ENCODE results near the gene ZBTB49. TPM values are rescaled to one million over a fixed set of nuclear protein-coding genes. Genes with fewer than 3 reads are reported as not detected.

The ZBTB49 gene
- total and polyA plus RNA-seq, 9 donors, result 4.0 to 5.9 (median 5.3) TPM

- H3K9me3 ChIP-seq (replicated peaks; ENCODE audit: control insufficient read depth, low read depth, low read length), result no peaks in the 10 kb centered on the region
- H3K4me1 ChIP-seq (ENCODE audit: control insufficient read depth, insufficient read depth, low read length), result no peaks in the 10 kb centered on the region
- H3K27ac ChIP-seq (ENCODE audit: low read length), result no peak overlapping the region
- no peak overlapping the region for H3K4me3 ChIP-seq (ENCODE audit: low read length)
- WGBS (ENCODE audit: insufficient coverage), result 88% methylated on average over 16 of the region's 18 CpGs
- peaks cover 21% of the 10 kb centered on the region for H3K36me3 ChIP-seq (ENCODE audit: control insufficient read depth, insufficient read depth, low read length)
- DNase-seq, result no peak
- H3K27me3 ChIP-seq (ENCODE audit: control insufficient read depth, insufficient read depth, low read length), result no peaks in the 10 kb centered on the region
Observed at GRCh38 chr4:4321951-4322688, 32.1 kb downstream of the ZBTB49 start.

GRCh38 chr4:4323705-4324534, 33.9 kb downstream of the ZBTB49 start:
- Histone ChIP-seq H3K27me3 (ENCODE audit: control insufficient read depth, insufficient read depth, low read length) (no peaks in the 10 kb centered on the region), H3K4me1 (ENCODE audit: control insufficient read depth, insufficient read depth, low read length) (no peaks in the 10 kb centered on the region), H3K4me3 (ENCODE audit: low read length) (no peak overlapping the region), H3K27ac (ENCODE audit: low read length) (no peak overlapping the region), H3K36me3 (ENCODE audit: control insufficient read depth, insufficient read depth, low read length) (peaks cover 20% of the 10 kb centered on the region), H3K9me3 (replicated peaks; ENCODE audit: control insufficient read depth, low read depth, low read length) (no peaks in the 10 kb centered on the region)
- WGBS (ENCODE audit: insufficient coverage), result 67% methylated on average over 7 of the region's 10 CpGs
- no peak for DNase-seq

- H3K4me3 ChIP-seq (ENCODE audit: low read length), result no peak overlapping the region
- WGBS (ENCODE audit: insufficient coverage), result 95% methylated on average over 5 of the region's 5 CpGs
- DNase-seq, result no peak
- H3K27me3 ChIP-seq (ENCODE audit: control insufficient read depth, insufficient read depth, low read length), result no peaks in the 10 kb centered on the region
- no peak overlapping the region for H3K27ac ChIP-seq (ENCODE audit: low read length)
- H3K9me3 ChIP-seq (replicated peaks; ENCODE audit: control insufficient read depth, low read depth, low read length), result peaks cover 2% of the 10 kb centered on the region
- no peaks in the 10 kb centered on the region for H3K4me1 ChIP-seq (ENCODE audit: control insufficient read depth, insufficient read depth, low read length)
- H3K36me3 ChIP-seq (ENCODE audit: control insufficient read depth, insufficient read depth, low read length), result peaks cover 17% of the 10 kb centered on the region
Observed at GRCh38 chr4:4325321-4325720, 35.3 kb downstream of the ZBTB49 start.

- H3K9me3 ChIP-seq (replicated peaks; ENCODE audit: control insufficient read depth, low read depth, low read length), result peaks cover 2% of the 10 kb centered on the region
- DNase-seq, result no peak
- peaks cover 11% of the 10 kb centered on the region for H3K36me3 ChIP-seq (ENCODE audit: control insufficient read depth, insufficient read depth, low read length)
- WGBS (ENCODE audit: insufficient coverage), result 88% methylated on average over 1 of the region's 4 CpGs
- no peaks in the 10 kb centered on the region for H3K27me3 ChIP-seq (ENCODE audit: control insufficient read depth, insufficient read depth, low read length)
- no peak overlapping the region for H3K4me3 ChIP-seq (ENCODE audit: low read length)
- H3K4me1 ChIP-seq (ENCODE audit: control insufficient read depth, insufficient read depth, low read length), result no peaks in the 10 kb centered on the region
- H3K27ac ChIP-seq (ENCODE audit: low read length), result no peak overlapping the region
Observed at GRCh38 chr4:4326166-4326565, 36.1 kb downstream of the ZBTB49 start.

GRCh38 chr4:4327652-4328121, 37.6 kb downstream of the ZBTB49 start:
- Histone ChIP-seq H3K27me3 (ENCODE audit: control insufficient read depth, insufficient read depth, low read length) (no peaks in the 10 kb centered on the region), H3K4me1 (ENCODE audit: control insufficient read depth, insufficient read depth, low read length) (no peaks in the 10 kb centered on the region), H3K36me3 (ENCODE audit: control insufficient read depth, insufficient read depth, low read length) (peaks cover under 1% of the 10 kb centered on the region), H3K4me3 (ENCODE audit: low read length) (no peak overlapping the region), H3K27ac (ENCODE audit: low read length) (no peak overlapping the region), H3K9me3 (replicated peaks; ENCODE audit: control insufficient read depth, low read depth, low read length) (peaks cover 2% of the 10 kb centered on the region)
- 26% methylated on average over 15 of the region's 22 CpGs for WGBS (ENCODE audit: insufficient coverage)
- DNase-seq, result no peak

GRCh38 chr4:4328206-4328605, 38.2 kb downstream of the ZBTB49 start:
- no peak overlapping the region for H3K27ac ChIP-seq (ENCODE audit: low read length)
- H3K4me1 ChIP-seq (ENCODE audit: control insufficient read depth, insufficient read depth, low read length), result no peaks in the 10 kb centered on the region
- peaks cover 2% of the 10 kb centered on the region for H3K9me3 ChIP-seq (replicated peaks; ENCODE audit: control insufficient read depth, low read depth, low read length)
- H3K4me3 ChIP-seq (ENCODE audit: low read length), result no peak overlapping the region
- H3K27me3 ChIP-seq (ENCODE audit: control insufficient read depth, insufficient read depth, low read length), result no peaks in the 10 kb centered on the region
- no peaks in the 10 kb centered on the region for H3K36me3 ChIP-seq (ENCODE audit: control insufficient read depth, insufficient read depth, low read length)
- no peak for DNase-seq
- WGBS (ENCODE audit: insufficient coverage), result no CpG with 5 or more reads among the region's 1 CpG

- no peak for DNase-seq
- H3K9me3 ChIP-seq (replicated peaks; ENCODE audit: control insufficient read depth, low read depth, low read length), result peaks cover 2% of the 10 kb centered on the region
- no peaks in the 10 kb centered on the region for H3K27me3 ChIP-seq (ENCODE audit: control insufficient read depth, insufficient read depth, low read length)
- WGBS (ENCODE audit: insufficient coverage), result 44% methylated on average over 1 of the region's 4 CpGs
- H3K4me1 ChIP-seq (ENCODE audit: control insufficient read depth, insufficient read depth, low read length), result no peaks in the 10 kb centered on the region
- no peak overlapping the region for H3K27ac ChIP-seq (ENCODE audit: low read length)
- no peaks in the 10 kb centered on the region for H3K36me3 ChIP-seq (ENCODE audit: control insufficient read depth, insufficient read depth, low read length)
- no peak overlapping the region for H3K4me3 ChIP-seq (ENCODE audit: low read length)
Observed at GRCh38 chr4:4328840-4329239, 38.8 kb downstream of the ZBTB49 start.

GRCh38 chr4:4329496-4329895, 39.4 kb downstream of the ZBTB49 start:
- 96% methylated on average over 4 of the region's 10 CpGs for whole genome bisulfite sequencing (ENCODE audit: insufficient coverage)
- H3K27me3 ChIP-seq (ENCODE audit: control insufficient read depth, insufficient read depth, low read length), result no peaks in the 10 kb centered on the region
- H3K9me3 ChIP-seq (replicated peaks; ENCODE audit: control insufficient read depth, low read depth, low read length), result peaks cover 2% of the 10 kb centered on the region
- H3K4me3 ChIP-seq (ENCODE audit: low read length), result no peak overlapping the region
- H3K27ac ChIP-seq (ENCODE audit: low read length), result no peak overlapping the region
- no peaks in the 10 kb centered on the region for H3K4me1 ChIP-seq (ENCODE audit: control insufficient read depth, insufficient read depth, low read length)
- DNase-seq, result no peak
- no peaks in the 10 kb centered on the region for H3K36me3 ChIP-seq (ENCODE audit: control insufficient read depth, insufficient read depth, low read length)

- Histone ChIP-seq H3K27ac (ENCODE audit: low read length) (no peak overlapping the region), H3K9me3 (replicated peaks; ENCODE audit: control insufficient read depth, low read depth, low read length) (peaks cover 2% of the 10 kb centered on the region), H3K27me3 (ENCODE audit: control insufficient read depth, insufficient read depth, low read length) (no peaks in the 10 kb centered on the region), H3K36me3 (ENCODE audit: control insufficient read depth, insufficient read depth, low read length) (no peaks in the 10 kb centered on the region), H3K4me1 (ENCODE audit: control insufficient read depth, insufficient read depth, low read length) (no peaks in the 10 kb centered on the region), H3K4me3 (ENCODE audit: low read length) (no peak overlapping the region)
- DNase-seq, result no peak
- WGBS (ENCODE audit: insufficient coverage), result 72% methylated on average over 3 of the region's 5 CpGs
Observed at GRCh38 chr4:4330794-4331193, 40.7 kb downstream of the ZBTB49 start.

- Histone ChIP-seq H3K4me3 (ENCODE audit: low read length) (no peak overlapping the region), H3K36me3 (ENCODE audit: control insufficient read depth, insufficient read depth, low read length) (no peaks in the 10 kb centered on the region), H3K27ac (ENCODE audit: low read length) (no peak overlapping the region), H3K4me1 (ENCODE audit: control insufficient read depth, insufficient read depth, low read length) (no peaks in the 10 kb centered on the region), H3K27me3 (ENCODE audit: control insufficient read depth, insufficient read depth, low read length) (peaks cover 2% of the 10 kb centered on the region), H3K9me3 (replicated peaks; ENCODE audit: control insufficient read depth, low read depth, low read length) (peaks cover 2% of the 10 kb centered on the region)
- no CpG with 5 or more reads among the region's 3 CpGs for WGBS (ENCODE audit: insufficient coverage)
- DNase-seq, result no peak
Observed at GRCh38 chr4:4332529-4332928, 42.5 kb downstream of the ZBTB49 start.

Measured in muscle of leg (tissue), 11 donors.